ENCODE measurements around the gene CADM2.
A peak's percentile ranks its signal among the peaks of the same experiment; 100 is the strongest.
"Not testable (repeated sequence)": the region's sequence is repeated elsewhere in the genome, so short reads cannot be mapped to it uniquely, and the experiment has no call there.

The CADM2 gene

DNA sequence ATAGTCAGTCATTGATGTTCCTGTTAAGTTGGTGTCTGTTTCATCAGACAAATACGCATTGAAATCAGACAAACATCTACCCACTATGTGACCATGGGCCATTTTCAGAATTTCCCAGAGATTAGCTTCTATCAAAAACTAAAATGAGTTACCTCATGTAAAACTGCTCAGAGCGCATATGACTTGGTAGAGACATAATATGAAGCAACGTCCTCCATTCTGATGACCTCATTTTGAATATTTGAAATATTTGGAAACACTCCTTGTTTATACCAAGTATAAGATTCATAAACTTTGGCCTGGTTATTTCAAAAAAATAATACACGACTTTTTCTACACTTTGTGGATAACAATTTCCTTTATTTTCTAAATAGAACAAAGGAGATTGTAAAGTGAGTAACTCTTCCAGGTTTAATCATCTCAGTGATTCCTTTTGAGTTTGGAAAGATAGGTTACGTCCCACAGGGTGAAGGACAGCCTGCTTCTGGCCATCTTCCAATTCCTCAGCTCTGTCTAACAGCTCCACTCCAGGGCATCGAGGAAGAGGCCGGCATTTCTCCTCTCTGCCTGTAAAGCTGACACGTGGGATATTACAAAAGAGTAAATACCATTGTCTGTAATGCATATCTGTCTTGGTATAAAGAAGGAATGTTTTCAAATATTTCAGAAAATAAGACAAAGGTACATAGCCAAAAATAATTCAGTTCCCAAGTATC, 122.6 kb downstream of the CADM2 start:
- DNase-seq: no peak

DNA sequence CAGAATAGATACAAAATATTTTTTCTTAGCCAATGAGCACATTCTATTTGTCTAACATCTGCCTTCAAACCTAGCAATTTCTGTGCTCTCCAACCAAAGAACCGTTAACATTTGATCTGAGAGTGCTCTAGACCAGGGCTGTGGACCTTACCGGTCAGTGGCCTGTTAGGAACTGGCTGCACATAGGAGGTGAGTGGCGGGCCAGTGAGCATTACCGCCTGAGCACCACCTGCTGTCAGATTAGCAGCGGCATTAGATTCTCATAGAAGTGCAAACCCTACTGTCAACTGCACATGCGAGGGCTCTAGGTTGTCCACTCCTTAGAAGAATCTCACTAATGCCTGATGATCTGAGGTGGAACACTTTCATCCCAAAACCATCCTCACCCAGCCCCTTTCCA, 131.7 kb downstream of the CADM2 start:
- DNase-seq: no peak

DNA sequence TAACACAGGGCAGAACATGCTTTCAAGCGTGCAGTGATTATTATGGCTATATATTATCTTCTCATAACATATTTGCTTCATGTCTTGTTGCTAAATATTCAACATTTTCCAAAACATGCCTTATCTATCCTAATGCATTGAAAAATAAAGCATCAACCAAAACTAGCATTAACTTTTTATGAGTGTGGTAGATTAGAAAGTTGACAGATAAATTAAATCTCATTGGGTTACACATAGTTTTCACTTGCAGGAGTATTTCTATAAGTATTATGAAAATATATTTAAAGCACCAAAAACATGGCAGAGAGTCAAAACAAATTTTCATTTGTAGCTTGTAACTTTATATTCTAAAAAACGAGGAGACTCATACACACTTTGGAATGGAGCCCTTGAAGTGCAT, 141.5 kb downstream of the CADM2 start:
- no peak for DNase-seq

DNA sequence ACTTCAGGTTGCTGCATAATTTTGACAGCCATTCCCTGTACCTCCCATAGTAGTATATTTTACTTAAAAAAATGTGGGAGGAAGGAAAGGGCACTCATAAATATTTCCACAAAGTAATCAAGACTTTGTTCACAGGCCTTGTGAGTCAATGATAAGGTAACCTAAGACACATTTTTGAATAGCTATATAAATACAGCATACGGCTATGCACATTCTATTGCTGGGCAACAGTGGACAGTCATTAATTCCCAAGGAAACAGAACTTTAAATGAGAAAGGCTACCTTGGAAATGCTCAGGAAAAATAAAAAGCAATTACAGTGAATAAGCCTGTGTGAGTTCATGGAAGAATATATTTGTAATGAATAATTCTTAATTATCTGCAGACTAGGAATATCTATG, 144.0 kb downstream of the CADM2 start:
- DNase-seq: no peak

DNA sequence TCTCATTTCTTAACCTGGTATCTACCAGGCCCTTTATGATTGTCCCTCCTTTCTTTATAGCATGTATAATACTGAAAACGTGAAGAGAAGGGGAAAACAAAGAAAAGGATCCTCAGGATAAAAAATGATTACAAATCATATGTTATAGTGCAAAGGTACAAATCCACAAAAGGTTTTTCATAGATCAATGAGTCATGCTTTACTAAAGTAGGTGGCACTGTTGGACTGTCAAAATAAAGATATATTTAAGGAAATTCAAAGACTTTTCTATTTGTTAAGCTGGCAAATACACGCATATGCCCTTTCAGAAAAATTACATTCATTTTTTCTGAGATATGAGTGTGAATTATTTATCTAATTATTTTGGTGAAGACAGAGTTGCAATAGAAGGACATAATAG, 151.6 kb downstream of the CADM2 start:
- no peak for DNase-seq

DNA sequence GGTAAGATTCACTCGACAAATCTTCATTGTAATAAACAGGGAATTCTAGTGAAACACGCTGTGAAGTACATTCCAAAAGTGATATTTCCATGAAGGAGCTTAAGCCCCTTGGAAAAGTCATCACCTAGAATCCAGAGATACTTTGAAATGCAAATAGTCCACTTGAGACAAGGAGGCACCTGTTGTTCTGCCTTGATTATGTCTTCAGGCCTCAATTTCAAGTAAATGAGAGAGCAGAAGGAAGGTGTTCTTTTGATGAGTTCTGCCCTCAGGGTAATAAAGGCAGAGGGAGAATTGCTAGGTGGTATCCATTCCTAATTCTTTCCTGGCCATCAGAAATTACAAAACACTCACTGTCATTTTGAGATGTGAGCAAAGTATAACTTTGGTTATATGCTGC, 162.1 kb downstream of the CADM2 start:
- DNase-seq: no peak

DNA sequence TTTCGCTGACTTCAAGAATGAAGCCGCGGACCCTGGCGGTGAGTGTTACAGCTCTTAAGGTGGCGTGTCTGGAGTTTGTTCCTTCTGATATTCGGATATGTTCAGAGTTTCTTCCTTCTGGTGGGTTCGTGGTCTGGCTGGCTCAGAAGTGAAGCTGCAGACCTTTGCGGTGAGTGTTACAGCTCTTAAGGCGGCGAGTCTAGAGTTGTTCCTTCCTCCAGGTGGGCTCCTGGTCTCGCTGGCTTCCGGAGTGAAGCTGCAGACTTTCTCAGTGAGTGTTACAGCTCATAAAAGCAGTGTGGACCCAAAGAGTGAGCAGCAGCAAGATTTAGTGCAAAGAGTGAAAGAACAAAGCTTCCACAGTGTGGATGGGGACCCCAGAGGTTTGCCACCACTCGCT, 174.1 kb downstream of the CADM2 start:
- not testable (repeated sequence) for DNase-seq

DNA sequence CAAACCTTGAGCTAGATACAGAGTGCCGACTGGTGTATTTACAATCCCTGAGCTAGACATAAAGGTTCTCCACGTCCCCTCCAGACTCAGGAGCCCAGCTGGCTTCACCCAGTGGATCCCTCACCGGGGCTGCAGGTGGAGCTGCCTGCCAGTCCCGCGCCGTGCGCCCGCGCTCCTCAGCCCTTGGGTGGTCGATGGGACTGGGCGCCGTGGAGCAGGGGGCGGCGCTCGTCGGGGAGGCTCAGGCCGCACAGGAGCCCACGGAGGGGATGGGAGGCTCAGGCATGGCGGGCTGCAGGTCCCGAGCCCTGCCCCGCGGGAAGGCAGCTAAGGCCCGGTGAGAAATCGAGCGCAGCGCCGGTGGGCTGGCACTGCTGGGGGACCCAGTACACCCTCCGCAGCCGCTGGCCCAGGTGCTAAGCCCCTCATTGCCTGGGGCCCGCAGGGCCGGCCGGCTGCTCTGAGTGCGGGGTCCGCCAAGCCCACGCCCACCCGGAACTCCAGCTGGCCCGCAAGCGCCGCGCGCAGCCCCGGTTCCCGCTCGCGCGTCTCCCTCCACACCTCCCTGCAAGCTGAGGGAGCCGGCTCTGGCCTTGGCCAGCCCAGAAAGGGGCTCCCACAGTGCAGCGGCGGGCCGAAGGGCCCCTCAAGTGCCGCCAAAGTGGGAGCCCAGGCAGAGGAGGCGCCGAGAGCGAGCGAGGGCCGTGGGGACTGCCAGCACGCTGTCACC, 175.1 kb downstream of the CADM2 start:
- DNase-seq: not testable (repeated sequence)

DNA sequence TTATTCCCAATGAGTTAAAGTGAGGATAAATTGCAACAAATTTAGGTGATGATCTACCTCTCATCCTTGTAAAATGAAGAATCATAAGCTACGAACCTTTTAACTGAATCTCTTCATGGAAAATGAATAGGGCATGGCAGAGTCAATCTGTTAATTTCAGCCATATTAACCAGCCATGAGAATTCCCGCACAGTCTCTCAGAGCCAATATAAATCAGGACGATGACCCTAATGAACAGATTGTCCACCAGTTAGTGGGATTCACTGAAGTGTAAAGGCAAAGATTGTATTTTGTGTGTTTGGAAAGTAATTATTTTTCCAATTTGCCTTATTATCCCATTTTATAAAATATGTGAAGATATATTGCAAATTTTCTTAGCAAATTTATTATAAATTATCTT, 183.8 kb downstream of the CADM2 start:
- no peak for DNase-seq

DNA sequence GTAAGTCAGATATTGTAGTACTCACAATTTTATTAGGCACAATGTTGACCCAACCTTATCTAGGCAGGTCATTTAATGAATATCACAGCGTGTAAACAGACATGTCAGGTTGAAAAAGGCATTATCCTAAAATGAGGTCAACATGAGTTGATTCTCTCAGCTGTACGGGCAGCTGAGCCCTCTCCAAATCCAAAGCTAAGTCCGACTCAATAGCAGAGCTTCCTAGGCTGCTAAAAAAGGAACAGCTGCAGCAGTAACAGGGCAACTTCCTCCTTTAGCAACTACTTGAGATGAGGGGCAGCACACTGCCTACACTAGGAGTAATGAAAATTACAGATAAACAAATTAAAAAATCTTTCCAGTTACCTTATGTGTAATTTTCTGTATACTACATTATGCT, 189.2 kb downstream of the CADM2 start:
- peak; percentile 4 for DNase-seq

DNA sequence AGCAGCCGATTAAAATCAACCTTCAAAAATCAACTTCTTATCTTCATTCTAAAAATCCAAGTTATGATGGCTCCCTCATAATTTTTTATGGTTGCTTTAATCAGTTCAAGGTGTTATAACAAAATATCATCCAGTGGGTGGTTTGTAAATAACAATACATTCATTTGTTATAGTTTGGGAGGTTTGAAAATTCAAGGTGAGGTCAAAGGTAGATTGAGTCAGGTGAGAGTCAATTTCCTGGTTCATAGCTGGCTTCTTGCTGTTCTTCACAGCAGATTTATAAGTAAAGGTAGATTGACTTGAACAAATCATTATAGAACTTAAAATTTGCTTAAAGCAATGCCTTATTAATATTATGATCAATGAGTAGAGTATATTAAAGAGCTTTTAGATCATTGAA, 192.8 kb downstream of the CADM2 start:
- no peak for DNase-seq

DNA sequence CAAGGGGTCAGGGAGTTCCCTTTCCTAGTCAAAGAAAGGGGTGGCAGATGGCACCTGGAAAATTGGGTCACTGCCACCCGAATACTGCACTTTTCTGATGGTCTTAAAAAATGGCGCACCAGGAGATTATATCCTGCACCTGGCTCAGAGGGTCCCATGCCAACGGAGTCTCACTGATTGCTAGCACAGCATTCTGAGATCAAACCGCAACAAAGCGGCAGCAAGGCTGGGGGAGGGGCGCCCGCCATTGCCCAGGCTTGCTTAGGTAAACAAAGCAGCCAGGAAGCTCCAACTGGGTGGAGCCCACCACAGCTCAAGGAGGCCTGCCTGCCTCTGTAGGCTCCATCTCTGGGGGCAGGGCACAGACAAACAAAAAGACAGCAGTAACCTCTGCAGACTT, 194.5 kb downstream of the CADM2 start:
- not testable (repeated sequence) for DNase-seq

DNA sequence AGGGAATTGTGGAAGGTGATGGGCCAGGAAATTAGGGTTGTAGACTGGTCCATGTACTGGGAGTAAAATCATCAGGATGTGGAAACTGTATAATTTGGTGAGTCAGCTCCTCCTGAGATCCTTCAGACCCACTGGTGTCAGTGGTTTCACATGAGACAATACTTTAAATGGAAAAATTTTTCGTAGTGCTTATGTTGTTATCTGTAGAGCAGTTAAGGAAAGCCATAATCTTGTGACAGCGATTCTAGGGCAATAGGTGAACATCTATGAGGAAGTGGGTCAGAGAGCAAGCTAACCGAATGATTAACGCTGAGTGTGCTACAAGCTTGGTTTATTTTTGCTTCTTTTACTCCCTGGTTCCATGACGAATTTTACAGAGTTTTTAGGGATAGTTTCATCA, 200.6 kb downstream of the CADM2 start:
- no peak for DNase-seq

DNA sequence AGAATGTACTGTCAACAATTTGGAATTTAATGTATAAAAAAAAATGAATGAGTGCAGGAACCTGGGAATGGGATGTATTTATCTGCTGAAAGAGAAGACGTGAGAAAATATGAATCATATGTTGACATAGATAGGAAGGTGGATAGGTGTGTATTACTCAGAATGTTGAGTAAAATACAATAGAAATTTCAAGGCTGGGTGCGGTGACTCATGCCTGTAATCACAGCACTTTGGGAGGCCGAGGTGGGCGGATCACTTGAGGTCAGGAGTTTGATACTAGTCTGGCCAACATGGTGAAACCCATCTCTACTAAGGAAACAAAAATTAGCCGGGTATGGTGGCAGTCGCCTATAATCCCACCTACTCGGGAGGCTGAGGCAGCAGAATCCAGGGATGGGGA, 202.8 kb downstream of the CADM2 start:
- DNase-seq: no peak

DNA sequence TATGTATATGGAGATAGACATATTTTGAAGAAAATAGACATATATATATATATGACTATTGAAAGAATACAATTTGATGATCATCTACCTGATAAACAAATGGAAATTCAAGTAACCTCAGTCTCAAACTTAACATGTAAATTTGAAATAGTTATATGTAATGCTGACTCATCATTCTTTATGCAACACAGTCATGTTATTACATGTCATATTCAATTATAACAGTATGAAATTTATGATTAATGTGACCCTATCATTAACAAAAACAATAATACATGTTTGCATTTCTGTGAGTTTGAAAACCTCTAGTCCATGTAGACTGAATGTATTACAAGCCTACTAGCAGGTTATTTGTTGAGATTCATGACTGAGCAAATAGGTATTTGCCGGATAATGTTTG, 204.1 kb downstream of the CADM2 start:
- DNase-seq: no peak

DNA sequence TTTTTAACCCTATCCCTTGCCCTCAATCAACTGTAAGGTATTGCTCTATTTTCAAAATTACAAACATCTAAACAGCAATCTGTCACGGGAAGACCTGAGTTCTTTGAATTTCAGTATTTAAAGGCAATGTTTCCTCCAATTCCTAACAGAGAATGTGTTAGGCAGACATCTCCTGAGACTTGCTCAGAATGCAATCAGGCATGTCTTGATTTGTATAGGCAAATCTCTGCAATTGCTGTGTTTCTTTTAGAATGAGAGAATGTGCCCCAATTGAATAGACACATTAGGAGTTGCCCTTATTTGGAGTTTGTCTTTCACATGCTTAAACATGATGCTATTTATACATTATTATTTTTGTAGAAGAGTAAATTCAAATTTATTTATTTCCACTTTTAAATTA, 205.6 kb downstream of the CADM2 start:
- no peak for DNase-seq

DNA sequence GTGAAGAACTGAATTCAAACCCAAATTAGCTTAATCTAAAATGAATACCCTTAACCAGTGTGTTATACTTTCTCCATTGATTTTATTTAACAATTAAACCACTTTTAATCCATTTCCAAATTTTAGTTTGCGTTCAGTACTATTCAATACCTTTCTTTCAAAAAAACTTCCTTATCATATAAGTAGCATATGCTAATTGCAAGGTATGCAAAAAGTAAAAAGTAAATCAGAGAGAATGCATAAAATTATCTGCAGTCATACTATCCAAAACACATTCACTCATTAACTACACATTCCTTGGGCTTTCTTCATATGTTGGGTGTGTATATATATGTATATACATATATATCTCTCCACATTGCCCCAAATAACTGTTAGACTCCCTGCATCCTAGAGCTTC, 208.8 kb downstream of the CADM2 start:
- no peak for DNase-seq

DNA sequence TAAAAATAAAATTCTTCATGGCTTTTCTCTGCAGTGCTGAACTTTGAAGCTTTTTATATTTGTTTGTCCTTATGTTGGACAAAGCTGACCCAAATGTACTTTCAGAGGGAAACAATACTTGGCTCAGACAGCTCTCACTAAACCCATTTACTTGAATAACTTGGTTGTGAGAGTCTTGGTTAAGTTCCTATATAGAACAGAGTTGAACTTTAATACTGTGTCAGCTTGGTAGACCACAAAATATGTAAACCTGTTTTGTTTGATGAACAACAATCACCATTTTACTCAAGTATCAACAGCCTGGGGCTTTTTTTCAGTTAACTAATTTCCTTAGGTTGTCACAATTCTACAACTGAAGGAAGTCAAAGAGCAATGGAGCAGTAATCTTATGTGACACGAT, 211.9 kb downstream of the CADM2 start:
- DNase-seq: no peak

DNA sequence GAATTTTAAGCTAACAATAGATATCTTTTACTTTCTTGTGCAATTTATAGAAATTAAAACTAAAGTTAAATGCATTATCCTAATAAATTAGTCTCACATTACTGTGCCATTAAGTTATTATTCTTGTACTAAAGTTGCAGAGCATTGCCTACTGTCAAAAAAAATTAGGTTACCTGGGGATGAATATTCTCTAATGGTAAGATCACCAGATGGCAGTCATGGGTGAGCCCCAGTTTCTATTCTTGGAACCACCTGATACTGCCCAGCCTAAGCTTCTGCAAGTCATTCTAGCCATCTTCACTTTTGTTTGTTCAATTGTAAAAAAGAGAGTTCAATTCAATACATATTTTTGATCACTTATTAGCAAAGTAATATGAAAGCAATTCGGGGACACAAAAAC, 213.2 kb downstream of the CADM2 start:
- DNase-seq: no peak

DNA sequence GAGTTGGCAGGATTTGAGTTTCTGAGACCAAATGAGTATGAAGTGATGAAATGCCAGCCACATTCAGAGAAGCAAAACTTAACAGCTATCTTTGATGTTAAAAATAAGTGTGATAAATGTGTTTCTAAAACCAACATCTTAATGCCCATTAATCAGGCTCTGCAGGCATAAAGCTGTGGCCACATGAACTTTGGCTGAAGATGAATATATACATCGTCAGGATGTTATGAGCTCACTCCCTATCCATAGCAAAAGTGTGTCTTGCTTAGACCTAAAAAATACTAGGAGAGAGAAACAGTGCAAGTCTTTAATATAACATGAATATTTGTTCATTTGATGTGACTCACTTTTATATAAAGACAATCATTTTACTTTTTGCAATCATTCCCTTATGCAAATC, 218.0 kb downstream of the CADM2 start:
- no peak for DNase-seq

DNA sequence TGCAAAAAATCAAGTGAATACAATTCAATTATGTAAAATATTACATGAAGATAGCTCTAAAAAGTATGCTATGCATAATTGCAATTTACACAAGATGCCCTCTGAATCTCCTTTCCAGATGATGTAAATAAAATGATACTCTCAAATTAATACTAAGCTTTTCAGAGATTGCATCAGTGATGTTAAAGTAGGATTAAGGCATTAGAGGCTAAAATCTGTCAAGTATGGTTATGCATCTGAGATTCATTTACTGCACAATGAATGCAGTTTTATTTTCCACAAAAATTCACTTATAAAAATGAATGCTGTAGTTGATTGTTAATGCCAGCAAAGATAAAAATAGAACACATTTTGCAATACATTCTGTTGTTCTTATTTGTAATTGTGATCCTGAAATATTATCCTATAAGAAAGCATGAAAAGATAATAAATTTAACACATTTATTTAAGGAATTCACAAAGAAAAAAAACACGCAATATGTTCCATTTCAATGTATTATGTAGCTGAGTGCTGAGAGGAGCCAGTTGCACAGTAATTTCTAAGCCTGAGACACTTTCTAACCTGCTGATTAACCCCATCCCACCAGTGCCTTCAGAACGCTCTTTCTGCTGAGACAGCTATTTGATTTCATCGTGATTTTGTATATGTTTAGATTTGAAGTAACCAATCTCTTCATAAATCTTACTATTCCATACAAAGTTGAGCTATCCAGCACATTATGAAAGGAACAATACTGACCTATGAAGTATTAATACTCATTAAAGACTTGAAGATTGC, 224.4 kb downstream of the CADM2 start:
- DNase-seq: no peak

DNA sequence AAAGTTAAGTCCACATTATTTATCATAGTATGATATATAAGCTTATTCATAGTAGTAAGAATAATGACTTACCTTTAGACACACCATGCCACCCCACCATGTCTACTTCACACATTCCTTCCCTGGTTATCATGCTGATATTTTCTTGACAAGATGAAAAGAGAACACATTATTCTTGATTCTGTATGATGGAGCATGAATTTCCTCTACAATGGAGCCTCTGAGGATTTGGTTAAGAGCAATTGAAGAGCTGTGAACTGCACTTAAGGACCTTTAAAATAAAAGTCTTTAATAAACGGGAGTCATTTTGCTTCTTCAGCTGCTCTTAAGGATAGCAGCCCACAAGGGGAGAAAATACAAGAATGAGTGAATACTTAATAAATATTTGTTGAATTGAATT, 226.7 kb downstream of the CADM2 start:
- no peak for DNase-seq

DNA sequence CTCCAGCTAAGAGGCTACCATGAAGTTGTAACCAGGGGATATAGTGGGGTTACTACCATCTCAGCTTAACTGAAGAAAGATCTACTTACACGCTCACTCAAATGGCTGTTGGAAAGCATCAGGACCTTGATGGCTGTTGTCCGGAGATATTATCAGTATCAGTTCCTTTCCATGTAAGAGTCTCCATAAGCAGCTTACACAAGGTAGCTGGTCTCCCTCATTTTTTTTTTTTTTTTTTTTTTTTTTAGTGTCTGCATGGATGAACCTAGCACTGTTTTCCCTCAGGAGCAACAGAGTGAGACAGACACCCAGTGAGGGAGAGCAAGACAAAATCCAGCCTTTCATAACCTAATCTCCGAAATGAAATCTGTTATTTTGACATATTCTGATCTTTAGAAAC, 230.9 kb downstream of the CADM2 start:
- no peak for DNase-seq

DNA sequence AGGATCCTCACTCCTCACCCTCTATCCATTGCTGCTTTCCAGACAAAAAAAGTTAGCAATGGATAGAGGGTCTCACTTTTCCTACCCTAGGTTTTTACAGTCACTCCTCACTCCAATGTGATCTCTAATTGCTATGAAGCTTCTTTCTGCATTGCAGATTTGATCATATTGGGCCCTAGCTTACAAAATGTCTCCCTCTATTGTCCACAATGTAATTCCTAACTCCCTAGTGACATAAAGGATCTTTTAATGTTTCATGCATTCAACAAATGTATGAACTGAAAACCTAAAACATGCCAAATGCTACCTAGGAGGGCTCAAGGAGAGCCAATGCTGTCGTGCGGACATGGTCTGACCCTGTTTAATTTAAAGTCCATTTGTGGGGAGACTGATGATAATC, 234.8 kb downstream of the CADM2 start:
- no peak for DNase-seq

Measured in NCI-H510A (cell line).